Inflammatory macrophage treated with lipopolysaccharide for 4 hours (primary cell): ENCODE results near the gene TFPI.
A peak's percentile ranks its signal among the peaks of the same experiment; 100 is the strongest.

Source experiments
- DNase-seq: peaks from one replicate; pipeline ENCODE4 v3.0.0-alpha.2; 2020

Gene TFPI

GRCh38 chr2:187461294-187462261, 92.7 kb downstream of the TFPI start:
- no peak for DNase-seq

DNA sequence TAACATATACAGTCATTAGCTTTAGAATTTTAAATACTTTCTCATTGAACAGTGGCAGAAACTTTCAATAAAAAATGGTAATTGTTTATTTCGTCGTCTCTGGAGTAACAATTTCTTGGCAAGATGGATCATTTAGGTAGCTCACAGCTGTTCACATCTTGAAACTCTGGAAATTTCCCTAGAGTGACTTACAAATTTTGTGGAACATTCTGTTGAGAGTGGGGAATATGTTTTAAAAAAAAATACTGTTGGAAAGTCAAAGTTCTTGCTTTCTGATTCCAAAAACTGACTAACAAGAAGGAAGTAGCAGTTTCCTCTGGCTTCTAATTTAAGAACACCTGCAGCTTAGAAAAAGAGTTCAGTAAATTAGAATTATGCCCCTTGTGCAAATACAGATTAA, 95.0 kb downstream of the TFPI start:
- no peak for DNase-seq

- peak; percentile 39 for DNase-seq
Measured at GRCh38 chr2:187453078-187453641, 101.1 kb downstream of the TFPI start.

- no peak for DNase-seq
Measured at GRCh38 chr2:187451510-187451909, 102.7 kb downstream of the TFPI start.

DNA sequence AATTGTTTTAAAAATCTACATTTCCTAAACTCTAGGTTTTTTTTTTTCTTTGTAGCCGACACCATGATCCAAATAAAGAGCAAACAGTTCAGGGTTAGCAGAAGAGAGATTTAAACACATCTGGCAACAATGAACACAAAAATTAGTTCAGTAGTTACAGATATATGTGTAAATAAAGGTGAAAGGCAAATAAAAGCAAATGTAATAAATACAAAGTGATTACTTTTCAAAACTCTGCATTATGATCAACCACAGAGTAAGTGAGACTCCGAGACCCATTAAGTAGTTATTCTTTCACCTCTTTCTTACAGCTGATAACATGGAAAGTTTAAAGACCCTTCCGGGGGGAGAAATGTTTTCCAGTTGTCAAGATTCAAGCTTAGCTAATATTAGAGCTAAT, 106.9 kb downstream of the TFPI start:
- no peak for DNase-seq

DNA sequence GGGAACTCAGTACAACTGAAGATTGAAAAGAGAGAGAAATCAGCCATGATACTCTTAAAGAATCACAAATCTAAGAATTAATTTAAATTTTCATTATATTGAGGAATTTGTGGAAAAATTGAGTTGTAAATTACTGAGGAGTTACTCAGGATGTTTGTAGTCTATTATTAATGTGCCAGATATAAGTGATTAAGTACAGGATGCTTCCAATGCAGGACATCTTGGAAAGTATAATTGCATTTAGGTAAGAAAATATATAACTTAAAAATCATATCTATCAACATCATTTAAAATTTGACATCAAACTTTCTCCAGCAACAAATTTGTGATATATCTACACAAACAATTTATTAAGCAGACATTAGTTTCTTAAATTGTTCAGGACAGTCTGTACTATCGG, 107.5 kb downstream of the TFPI start:
- no peak for DNase-seq

DNA sequence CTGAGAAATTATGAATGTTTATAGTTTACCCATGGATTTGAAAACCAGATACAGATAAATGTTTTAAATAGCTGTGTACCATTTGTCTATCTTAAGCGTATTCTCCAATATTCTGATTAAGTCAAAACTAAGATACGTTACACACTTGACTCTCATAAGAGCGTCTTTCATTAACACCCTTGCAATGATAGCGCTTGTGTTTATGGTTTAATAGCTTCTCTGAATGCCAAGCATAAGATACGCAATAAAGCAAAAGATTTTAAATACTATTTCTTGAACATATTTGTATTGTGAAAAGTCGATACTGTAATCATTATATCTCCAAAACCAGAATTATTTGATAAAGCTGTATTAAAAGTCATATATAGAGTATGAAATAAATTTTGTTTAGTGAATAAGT, 109.2 kb downstream of the TFPI start:
- no peak for DNase-seq

DNA sequence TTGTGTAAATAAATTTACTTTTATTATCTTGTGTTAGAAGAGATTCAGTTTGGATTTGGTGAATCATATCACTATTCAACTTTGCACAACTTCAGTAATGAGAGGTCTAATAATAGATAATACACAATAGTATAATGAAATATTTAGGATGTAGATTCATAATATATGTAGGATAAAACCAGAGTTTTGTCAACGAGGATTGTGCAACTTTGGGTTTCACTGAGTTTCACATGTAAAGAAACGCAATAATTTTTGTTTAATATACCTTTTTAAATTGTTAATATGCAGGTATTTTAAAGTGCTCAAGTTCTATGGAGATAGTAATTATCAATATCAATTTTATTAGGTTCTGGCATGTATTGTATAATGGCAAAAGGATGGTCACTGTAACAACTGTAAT, 111.5 kb downstream of the TFPI start:
- DNase-seq = peak; percentile 41

DNA sequence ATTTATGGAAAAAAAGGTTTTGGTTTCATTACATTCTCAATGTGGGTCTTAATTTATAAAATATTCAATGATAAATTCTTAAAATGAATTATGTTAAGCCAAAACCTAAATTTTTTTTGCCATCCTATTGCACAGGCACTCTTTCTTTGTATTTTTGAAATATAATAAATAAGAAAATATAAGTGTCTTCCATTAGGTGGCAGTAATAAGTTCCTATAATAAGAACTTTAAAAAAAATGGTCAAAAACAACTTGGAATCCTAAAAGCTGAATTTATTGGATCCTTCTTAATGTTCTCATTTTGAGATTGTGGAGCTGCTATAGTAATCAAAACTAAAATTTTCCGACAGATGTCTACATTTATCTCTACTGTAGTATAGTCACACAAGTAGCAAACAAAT, 111.9 kb downstream of the TFPI start:
- DNase-seq = peak; percentile 25

GRCh38 chr2:187440101-187440675, 114.0 kb downstream of the TFPI start:
- DNase-seq = no peak

DNA sequence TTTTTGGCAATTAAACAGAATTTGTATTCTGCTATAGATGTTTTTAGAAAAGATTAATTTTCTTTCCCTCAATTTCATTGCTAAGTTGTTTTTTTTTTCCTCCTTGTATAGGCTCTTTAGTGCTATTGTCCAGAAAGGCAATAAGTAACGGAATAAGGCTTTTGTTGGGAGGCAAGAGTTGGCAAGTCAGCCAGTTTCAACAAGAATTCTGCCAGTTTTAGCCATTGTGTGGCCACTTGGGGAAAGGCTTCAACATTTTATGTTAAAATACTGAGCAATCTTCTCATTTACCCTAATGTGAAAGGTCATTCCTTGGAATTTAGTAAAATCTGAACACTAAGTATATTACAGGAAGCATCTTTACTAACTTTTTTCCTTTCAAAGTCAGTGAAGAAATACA, 115.8 kb downstream of the TFPI start:
- DNase-seq = no peak

DNA sequence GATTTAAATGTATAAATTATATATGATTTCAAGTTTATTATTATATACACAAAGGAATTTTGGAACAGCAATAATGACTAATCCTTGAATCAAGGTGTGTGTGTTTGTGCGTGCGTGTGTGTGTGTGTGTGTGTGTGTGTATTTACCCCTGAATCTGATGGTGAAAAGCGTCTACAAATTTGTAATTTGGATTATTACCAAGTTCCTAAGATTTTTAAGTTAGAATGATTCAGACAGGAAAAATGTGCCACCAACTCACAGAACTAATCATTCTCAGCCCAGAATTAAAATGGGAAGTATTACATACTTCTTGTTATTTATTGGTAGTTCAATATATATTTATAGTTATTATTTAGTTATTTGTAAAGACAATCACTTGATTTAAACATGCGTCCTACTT, 118.5 kb downstream of the TFPI start:
- DNase-seq = no peak

GRCh38 chr2:187435078-187435477, 119.2 kb downstream of the TFPI start:
- DNase-seq = no peak

DNA sequence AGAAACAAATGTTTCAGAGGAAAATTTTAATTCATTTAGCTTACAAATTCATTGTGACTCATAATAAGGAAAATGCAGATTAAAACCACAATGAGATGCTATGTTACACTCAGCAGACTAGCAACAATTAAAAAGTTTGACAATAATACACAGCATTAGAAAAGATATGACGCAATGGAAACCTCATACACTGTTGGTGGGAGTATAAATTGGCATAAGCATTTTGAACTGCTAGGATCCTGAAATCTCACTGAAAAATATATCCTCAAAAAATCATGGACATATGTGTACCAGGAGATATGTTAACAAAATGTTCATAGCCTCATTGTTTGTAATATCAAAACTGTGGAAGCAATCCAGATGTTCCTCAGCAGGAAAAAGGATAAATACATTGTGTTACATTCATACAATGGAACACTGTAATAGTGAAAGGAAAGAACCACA, 119.9 kb downstream of the TFPI start:
- no peak for DNase-seq

DNA sequence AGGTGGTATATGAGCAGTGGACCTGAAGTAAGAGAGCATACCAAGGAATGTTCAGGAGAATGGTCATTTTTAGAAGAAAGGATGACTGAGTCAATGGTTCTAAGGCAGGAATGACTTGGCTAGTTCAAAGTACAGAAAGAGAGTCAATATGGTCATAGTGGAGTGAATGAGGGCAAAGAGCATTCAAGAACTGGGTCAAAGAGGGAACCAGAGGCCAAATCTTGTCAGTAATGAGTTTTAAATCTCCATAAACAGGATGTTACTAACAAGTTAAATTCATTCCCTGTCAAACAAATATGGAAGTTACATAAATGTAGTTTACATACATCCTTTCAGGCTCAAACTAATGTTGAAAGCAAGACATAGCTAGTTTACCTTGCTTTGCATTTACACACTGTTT, 122.3 kb downstream of the TFPI start:
- DNase-seq = no peak

- DNase-seq = no peak
Measured at GRCh38 chr2:187429989-187430388, 124.2 kb downstream of the TFPI start.

DNA sequence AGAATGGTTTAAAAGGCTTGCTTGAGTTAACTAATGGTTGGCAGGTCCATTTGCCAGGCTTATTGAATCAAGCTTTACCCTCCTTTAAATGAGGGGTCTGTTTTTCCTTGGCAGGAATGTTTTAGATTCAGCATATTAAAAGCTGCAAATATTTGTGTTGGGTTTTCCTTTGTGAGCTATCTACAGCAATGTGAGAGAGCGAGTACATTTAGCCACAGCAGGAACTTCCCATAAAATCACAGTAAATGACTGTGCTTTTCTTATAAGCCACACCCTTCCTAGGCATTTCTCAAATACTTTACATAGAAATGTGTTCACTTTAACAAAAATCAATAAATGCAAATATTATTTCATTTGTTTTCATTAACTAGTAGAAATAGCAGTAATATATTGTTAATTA, 130.1 kb downstream of the TFPI start:
- DNase-seq = peak; percentile 62

DNA sequence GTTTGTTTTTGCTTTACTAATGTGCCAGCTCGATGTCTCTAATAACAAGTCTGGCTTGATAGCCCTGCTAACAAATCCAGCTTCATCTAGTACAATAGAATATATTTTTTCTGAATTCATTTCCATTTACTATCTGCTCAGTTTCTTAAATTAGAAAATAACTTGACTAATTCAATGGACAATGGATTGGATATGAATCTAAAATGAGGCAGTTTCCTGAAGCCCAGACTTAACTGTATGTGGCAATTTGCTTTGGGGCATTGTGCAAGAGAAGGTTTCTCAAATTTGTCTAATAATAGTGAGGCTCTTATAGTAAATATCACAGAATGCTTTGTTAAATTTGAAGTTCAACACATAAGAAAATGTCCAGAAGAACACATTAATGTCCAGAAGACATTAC, 132.0 kb downstream of the TFPI start:
- DNase-seq = peak; percentile 65

GRCh38 chr2:187421519-187421918, 132.7 kb downstream of the TFPI start:
- no peak for DNase-seq

GRCh38 chr2:187419808-187420207, 134.4 kb downstream of the TFPI start:
- no peak for DNase-seq

- DNase-seq = no peak
Measured at GRCh38 chr2:187415449-187415848, 138.8 kb downstream of the TFPI start.
